HepG2 (cell line): ENCODE results near the gene KRT7. TPM values are rescaled to one million over a fixed set of nuclear protein-coding genes. Genes with fewer than 3 reads are reported as not detected.
A peak's percentile ranks its signal among the peaks of the same experiment; 100 is the strongest.

ENCODE experiments used
- ATAC-seq: fragments of 200-7000 bp; cut with Tn5 transposase; 3 replicates; pipeline ENCODE4 v1.9.1; 2020; ENCODE audit warnings: mild to moderate bottlenecking, moderate library complexity
- BruUV-seq: library from RNA; stranded (reverse); fragments of 400-500 nt; replicated peaks from 2 replicates; lab custom pipeline; 2021; lab: Mats Ljungman, UMichigan
- CTCF ChIA-PET: fragments of 300-600 bp; formaldehyde crosslinking; extraction: SDS; loops from one replicate; lab custom pipeline; 2021; ENCODE audit warnings: low total read pairs, inconsistent platforms, low intra/inter-chr PET ratio; lab: Yijun Ruan, JAX
- POLR2A ChIA-PET: fragments of 350-600 bp; sonication (Branson Sonifier 250); formaldehyde crosslinking; loops from one replicate; lab custom pipeline; 2020; ENCODE audit warnings: antibody characterized with exemption, inconsistent platforms; lab: Yijun Ruan, JAX
- DNase-seq: peaks from one replicate; pipeline ENCODE4 v3.0.0-alpha.2; 2015; ENCODE audit warnings: low spot score
- FAIRE-seq: peaks from 3 replicates; lab custom pipeline; 2011; peaks lifted over from hg19 to GRCh38; lab: Jason Lieb, UNC
- H2AFZ ChIP-seq: one replicate; pipeline ENCODE4 v1.6.1; 2011; ENCODE audit warnings: low read length, inconsistent platforms
- H3K27ac ChIP-seq: fragments of 300-600 bp; 3 replicates; pipeline ENCODE4 v1.8.0; 2011; ENCODE audit warnings: mixed run types, mild to moderate bottlenecking, mixed read lengths, low read length, inconsistent platforms; ENCODE audit not compliant: insufficient read depth; ENCODE audit errors: extremely low read length
- H3K27me3 ChIP-seq, 2 experiments: fragments of 200-600 bp in 1 of 2; 2 replicates in 1 of 2; 3 replicates in 1 of 2; pipeline versions ENCODE4 v1.6.0 to v1.8.0; 2011; ENCODE audit warnings: low read length in 2 of 2, mild to moderate bottlenecking in 2 of 2, moderate library complexity in 2 of 2, inconsistent platforms in 1 of 2; ENCODE audit not compliant: insufficient read depth in 2 of 2, control insufficient read depth in 1 of 2
- H3K36me3 ChIP-seq, 2 experiments: fragments of 200-600 bp in 1 of 2; replicated peaks in 1 of 2; 2 replicates in 1 of 2; 3 replicates in 1 of 2; pipeline versions ENCODE4 v1.5.1 to v1.8.0; 2011; ENCODE audit warnings: low read length in 2 of 2, inconsistent platforms in 1 of 2; ENCODE audit not compliant: insufficient read depth in 2 of 2, control insufficient read depth in 1 of 2
- H3K4me1 ChIP-seq: 2 replicates; pipeline ENCODE4 v1.5.1; 2012; ENCODE audit warnings: low read length, inconsistent platforms; ENCODE audit not compliant: insufficient read depth
- H3K4me2 ChIP-seq: 2 replicates; pipeline ENCODE4 v1.6.0; 2011; ENCODE audit warnings: low read depth, low read length, inconsistent platforms
- H3K4me3 ChIP-seq, 3 experiments: fragments of 200-600 bp in 1 of 3; sonication (generic), shearing (Covaris generic) in 1 of 3; replicated peaks in 1 of 3; 2 replicates each; pipeline ENCODE4 v1.5.1; 2011 to 2016; ENCODE audit warnings: low read length in 3 of 3, inconsistent platforms in 2 of 3, low read depth in 2 of 3, mild to moderate bottlenecking in 2 of 3, control low read depth in 1 of 3, mixed read lengths in 1 of 3; ENCODE audit not compliant: insufficient read depth in 1 of 3
- H3K79me2 ChIP-seq: one replicate; pipeline ENCODE4 v1.6.1; 2011; ENCODE audit warnings: low read length, inconsistent platforms; ENCODE audit not compliant: insufficient read depth
- H3K9ac ChIP-seq: 2 replicates; pipeline ENCODE4 v1.6.0; 2011; ENCODE audit warnings: mild to moderate bottlenecking, low read depth, low read length, inconsistent platforms; ENCODE audit not compliant: insufficient read depth
- H3K9me3 ChIP-seq: 2 replicates; pipeline ENCODE4 v1.5.1; 2012; ENCODE audit warnings: mild to moderate bottlenecking, low read length
- H4K20me1 ChIP-seq: 2 replicates; pipeline ENCODE4 v1.6.0; 2011; ENCODE audit warnings: inconsistent platforms, mild to moderate bottlenecking, low read length, moderate library complexity; ENCODE audit not compliant: insufficient read depth
- ARID2 ChIP-seq: sonication (generic); formaldehyde crosslinking; IDR thresholded peaks from 2 replicates; pipeline ENCODE4 v1.8.1; 2022; ENCODE audit warnings: mild to moderate bottlenecking, missing genetic modification reagents, borderline replicate concordance
- CHCHD3 ChIP-seq: sonication (generic); formaldehyde crosslinking; IDR thresholded peaks from 2 replicates; pipeline ENCODE4 v1.8.0; 2022; ENCODE audit warnings: mild to moderate bottlenecking, missing genetic modification reagents, moderate library complexity
- KMT2B ChIP-seq: IDR thresholded peaks from 2 replicates; pipeline ENCODE4 v1.6.1; 2016; ENCODE audit warnings: missing genetic modification reagents, missing compliant biosample characterization
- THAP9 ChIP-seq: sonication (generic); formaldehyde crosslinking; IDR thresholded peaks from 2 replicates; pipeline ENCODE4; 2020; ENCODE audit warnings: missing genetic modification reagents, mild to moderate bottlenecking, borderline replicate concordance
- ZFP37 ChIP-seq: sonication (generic); formaldehyde crosslinking; IDR thresholded peaks from 2 replicates; pipeline ENCODE4 v1.4.0; 2020; ENCODE audit warnings: missing genetic modification reagents, borderline replicate concordance
- ZNF768 ChIP-seq: sonication (generic); formaldehyde crosslinking; IDR thresholded peaks from 2 replicates; pipeline ENCODE4 v1.4.0; 2020; ENCODE audit warnings: missing genetic modification reagents
- WGBS: methylation state at CpG from one replicate; pipeline ENCODE4 v1.1.6; 2017; ENCODE audit warnings: low lambda C conversion rate; 5-methylcytosine and 5-hydroxymethylcytosine counted together
- in situ Hi-C: cut with HindIII; loops from 2 replicates; pipeline ENCODE4 v1.10.0; 2017; ENCODE audit warnings: low pct_unique_long_range_greater_than_20kb; ENCODE audit not compliant: extremely low pct_ligation_motif_present
- intact Hi-C: fragments of 100-400 bp; cut with micrococcal nuclease; formaldehyde crosslinking; loops from one replicate; pipeline ENCODE4 v1.10.0; 2022; ENCODE audit not compliant: unreplicated experiment
- polyA plus RNA-seq, 8 experiments: library from polyadenylated mRNA; depleted of rRNA in 3 of 8; stranded (reverse) in 7 of 8; unstranded in 1 of 8; fragments of >200 nt; fragmentation: Illumina TruSeq in 4 of 8; extraction: Trizol in 4 of 8; gene quantifications; 2 replicates each; pipeline versions ENCODE4 v1.2.1 to v1.2.3, GENCODE V29; 2011 to 2016; ENCODE audit warnings: low read depth in 4 of 8, missing spikeins in 1 of 8, mixed read lengths in 1 of 8; ENCODE audit not compliant: insufficient read depth in 1 of 8
- total RNA-seq, 5 experiments: library from RNA; depleted of rRNA; stranded (reverse); fragments of >200 nt; fragmentation: Illumina TruSeq; extraction: Trizol; gene quantifications; 2 replicates each; pipeline ENCODE4 v1.2.3, GENCODE V29; 2016; ENCODE audit warnings: low read depth in 1 of 5
- TF ChIP-seq, protein P1 (sequence below): sonication (generic); formaldehyde crosslinking; IDR thresholded peaks from 2 replicates; pipeline ENCODE4 v1.5.1; 2020; ENCODE audit warnings: mild to moderate bottlenecking, moderate library complexity, missing genetic modification reagents

Gene KRT7
- total and polyA plus RNA-seq, 2 of the 13 experiments (the other 11 are each of a cell fraction or from before 2014, with no cell fraction given), result 0.83 TPM; not detected in 1

GRCh38 chr12:52195065-52195730 lies 37.8 kb upstream of the KRT7 start:
- BruUV-seq, result no TSS peak
- FAIRE-seq (no peak), DNase-seq (no peak), ATAC-seq (no peak)
- H2AFZ ChIP-seq, result no peak overlapping the region
- WGBS, result 18% methylated on average over 8 of the region's 8 CpGs
- no peaks in the 10 kb centered on the region for H4K20me1 ChIP-seq
- no peak for TF ChIP-seq CHCHD3 (CRISPR knock-in tag)
- no peaks in the 10 kb centered on the region for H3K9me3 ChIP-seq
- intact Hi-C loops, result no loop called here
- H3K27me3 ChIP-seq, result peaks cover 0 to 36% of the 10 kb centered on the region in 2 experiments; a peak in 3 of 5 replicates
- no peaks in the 10 kb centered on the region for H3K36me3 ChIP-seq
- CTCF ChIA-PET, result no interaction called here
- H3K79me2 ChIP-seq, result no peaks in the 10 kb centered on the region
- no peak overlapping the region for H3K27ac ChIP-seq
- H3K4me2 ChIP-seq, result no peak overlapping the region
- in situ Hi-C loops, result no loop called here
- H3K9ac ChIP-seq, result no peak overlapping the region
- POLR2A ChIA-PET, result no interaction called here
- no peak overlapping the region for H3K4me3 ChIP-seq
- peaks cover 4% of the 10 kb centered on the region; the same call in 1 of the 2 replicates for H3K4me1 ChIP-seq

DNA sequence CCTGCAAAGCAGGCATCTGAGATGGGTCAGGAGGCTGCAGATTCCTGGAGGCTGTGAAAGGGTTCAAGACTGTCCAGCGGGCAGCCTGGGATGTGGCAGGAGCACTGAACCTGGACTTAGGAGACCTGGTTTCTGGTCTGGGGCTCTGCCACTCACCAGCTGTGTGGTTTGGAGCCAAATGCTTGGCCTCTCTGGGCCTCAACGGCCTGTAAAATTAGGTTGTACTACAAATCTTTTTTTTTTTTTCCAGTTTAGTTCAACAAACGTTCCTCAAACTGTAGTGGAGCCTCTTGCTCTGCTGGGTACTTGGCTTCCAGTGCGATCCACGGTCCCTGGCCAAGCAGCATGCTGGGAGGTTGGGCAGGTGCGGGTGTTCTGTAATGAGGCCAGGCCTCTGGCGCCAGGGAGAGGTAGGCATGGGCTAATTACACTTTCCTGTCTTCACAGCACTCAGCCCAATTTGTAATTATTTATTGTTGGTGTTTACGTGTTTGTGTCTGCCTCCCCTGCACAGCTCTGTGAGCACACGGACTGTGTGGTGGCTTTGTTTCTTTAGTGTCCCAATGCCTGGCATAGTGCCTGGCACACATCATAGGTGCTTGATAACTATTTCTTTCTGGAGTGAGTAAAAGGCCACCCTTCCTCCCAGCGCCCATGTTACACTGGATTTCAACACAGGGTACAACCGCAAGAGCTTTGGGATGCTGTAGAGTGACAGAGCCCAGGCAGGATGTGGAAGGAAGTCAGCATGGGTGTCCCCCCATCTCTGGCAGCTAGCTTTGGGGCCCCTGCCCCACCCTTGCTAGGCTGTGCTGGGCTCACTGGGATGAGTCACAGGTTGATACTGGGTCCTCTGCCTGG lies 35.4 kb upstream of the KRT7 start:
- POLR2A ChIA-PET, result no interaction called here
- peaks cover under 1% of the 10 kb centered on the region for H3K4me1 ChIP-seq
- TF ChIP-seq KMT2B (CRISPR knock-in tag), result no peak
- peak; percentile 74 for TF ChIP-seq ZNF768
- no peak for TF ChIP-seq ZFP37
- no peak for TF ChIP-seq THAP9 (CRISPR knock-in tag)
- no peak for TF ChIP-seq ARID2 (CRISPR knock-in tag)
- TF ChIP-seq, protein P1, sequence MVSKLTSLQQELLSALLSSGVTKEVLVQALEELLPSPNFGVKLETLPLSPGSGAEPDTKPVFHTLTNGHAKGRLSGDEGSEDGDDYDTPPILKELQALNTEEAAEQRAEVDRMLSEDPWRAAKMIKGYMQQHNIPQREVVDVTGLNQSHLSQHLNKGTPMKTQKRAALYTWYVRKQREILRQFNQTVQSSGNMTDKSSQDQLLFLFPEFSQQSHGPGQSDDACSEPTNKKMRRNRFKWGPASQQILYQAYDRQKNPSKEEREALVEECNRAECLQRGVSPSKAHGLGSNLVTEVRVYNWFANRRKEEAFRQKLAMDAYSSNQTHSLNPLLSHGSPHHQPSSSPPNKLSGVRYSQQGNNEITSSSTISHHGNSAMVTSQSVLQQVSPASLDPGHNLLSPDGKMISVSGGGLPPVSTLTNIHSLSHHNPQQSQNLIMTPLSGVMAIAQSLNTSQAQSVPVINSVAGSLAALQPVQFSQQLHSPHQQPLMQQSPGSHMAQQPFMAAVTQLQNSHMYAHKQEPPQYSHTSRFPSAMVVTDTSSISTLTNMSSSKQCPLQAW, result no peak
- TF ChIP-seq, all 625 proteins: peak for 1
- Histone ChIP-seq H3K27me3 (peaks cover 3 to 46% of the 10 kb centered on the region in 2 experiments; a peak in 3 of 5 replicates), H3K4me3 (no peak overlapping the region), H3K79me2 (no peaks in the 10 kb centered on the region), H4K20me1 (no peaks in the 10 kb centered on the region), H3K27ac (no peak overlapping the region), H3K36me3 (no peaks in the 10 kb centered on the region), H3K9ac (no peak overlapping the region), H3K9me3 (no peaks in the 10 kb centered on the region), H3K4me2 (no peak overlapping the region), H2AFZ (no peak overlapping the region)
- no peak for ATAC-seq
- intact Hi-C loops (no loop called here), in situ Hi-C loops (no loop called here)
- no TSS peak for BruUV-seq
- no peak for FAIRE-seq
- CTCF ChIA-PET, result no interaction called here
- DNase-seq, result no peak
- WGBS, result 14% methylated on average over 9 of the region's 11 CpGs
